DND-41 (cell line): ENCODE results near the gene FBL.

ENCODE experiments used
- EZH2 ChIP-seq: IDR thresholded peaks from 3 replicates; pipeline ENCODE4 v1.6.1; 2012; ENCODE audit warnings: borderline replicate concordance, low read depth, mild to moderate bottlenecking, moderate library complexity, low read length, inconsistent platforms; ENCODE audit not compliant: severe bottlenecking
- TF ChIP-seq, protein P1 (sequence below): IDR thresholded peaks from 2 replicates; pipeline ENCODE4 v1.5.1; 2012; ENCODE audit warnings: borderline replicate concordance, low read length, moderate library complexity, mild to moderate bottlenecking; ENCODE audit not compliant: poor library complexity, severe bottlenecking; ENCODE audit errors: extremely low read depth

DNA sequence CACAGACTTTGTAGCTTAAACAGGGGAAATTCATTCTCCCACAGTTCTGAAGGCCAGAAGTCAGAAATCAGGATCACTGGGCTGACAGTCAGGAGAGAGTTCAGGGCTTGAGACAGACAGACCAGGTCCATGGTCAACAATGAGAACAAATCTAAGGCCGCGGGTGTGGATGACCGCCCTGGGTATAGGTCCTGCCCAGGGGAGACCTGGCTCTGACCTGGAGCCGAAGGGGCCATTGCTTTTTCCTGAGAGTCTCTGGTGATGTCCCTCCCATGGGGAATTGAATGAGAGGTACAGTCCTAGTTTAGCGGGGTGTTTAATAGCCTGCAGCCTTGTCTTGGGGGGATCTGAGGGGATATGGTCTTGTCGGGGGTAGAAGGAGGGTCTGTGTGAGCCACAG, 25.2 kb upstream of the FBL start:
- TF ChIP-seq, protein P1, sequence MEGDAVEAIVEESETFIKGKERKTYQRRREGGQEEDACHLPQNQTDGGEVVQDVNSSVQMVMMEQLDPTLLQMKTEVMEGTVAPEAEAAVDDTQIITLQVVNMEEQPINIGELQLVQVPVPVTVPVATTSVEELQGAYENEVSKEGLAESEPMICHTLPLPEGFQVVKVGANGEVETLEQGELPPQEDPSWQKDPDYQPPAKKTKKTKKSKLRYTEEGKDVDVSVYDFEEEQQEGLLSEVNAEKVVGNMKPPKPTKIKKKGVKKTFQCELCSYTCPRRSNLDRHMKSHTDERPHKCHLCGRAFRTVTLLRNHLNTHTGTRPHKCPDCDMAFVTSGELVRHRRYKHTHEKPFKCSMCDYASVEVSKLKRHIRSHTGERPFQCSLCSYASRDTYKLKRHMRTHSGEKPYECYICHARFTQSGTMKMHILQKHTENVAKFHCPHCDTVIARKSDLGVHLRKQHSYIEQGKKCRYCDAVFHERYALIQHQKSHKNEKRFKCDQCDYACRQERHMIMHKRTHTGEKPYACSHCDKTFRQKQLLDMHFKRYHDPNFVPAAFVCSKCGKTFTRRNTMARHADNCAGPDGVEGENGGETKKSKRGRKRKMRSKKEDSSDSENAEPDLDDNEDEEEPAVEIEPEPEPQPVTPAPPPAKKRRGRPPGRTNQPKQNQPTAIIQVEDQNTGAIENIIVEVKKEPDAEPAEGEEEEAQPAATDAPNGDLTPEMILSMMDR: no peak
- no peak for TF ChIP-seq EZH2
